ENCODE results near the gene CKS1B. TPM values are rescaled to one million over a fixed set of nuclear protein-coding genes. Genes with fewer than 3 reads are reported as not detected.

CKS1B gene
- total RNA-seq, 4 donors from 2014 or later = 3.6 to 15.7 (median 7.9) TPM

DNA sequence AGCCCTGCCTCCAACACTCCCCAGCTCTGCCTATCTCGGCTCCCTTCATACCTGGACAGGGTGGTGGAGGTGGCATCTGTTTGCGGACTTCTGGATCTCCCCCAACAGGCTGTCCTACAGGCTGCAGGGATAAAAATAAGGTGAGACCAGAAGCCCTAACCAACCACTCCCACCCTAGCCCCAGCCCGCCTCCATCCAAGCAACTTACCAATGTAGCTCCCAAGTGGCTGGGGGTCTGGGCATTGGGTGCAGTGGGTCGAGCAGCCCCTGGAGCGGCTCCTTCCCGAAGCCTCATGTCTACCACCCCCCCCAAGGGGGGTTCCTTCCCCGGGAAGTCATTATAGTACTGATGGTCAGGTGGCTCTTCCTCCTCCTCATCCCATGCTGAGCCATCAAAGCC, 8.4 kb upstream of the CKS1B start:
- peaks cover 4 to 56% of the 10 kb centered on the region in 2 donors for H3K36me3 ChIP-seq
- H3K27ac ChIP-seq = peak overlapping the region in 1 of 4 donors; percentile 95
- no peak for ATAC-seq
- in situ Hi-C loops (cut with MboI; ENCODE audit: low sequenced_read_pairs in 4 of 4) = loop anchor here in 3 of 4 donors (10.0 to 25.0 kb wide), 2 partner anchors 49 to 96 kb away; partner anchors contain the start of genes ADAM15 (in 1 of the 3) and EFNA4 (in 1 of the 3)
- H3K4me1 ChIP-seq = peaks cover 25 to 29% of the 10 kb centered on the region in 2 donors
- DNase-seq = no peak
- TF ChIP-seq POLR2A (IDR thresholded peaks at IDR 0.05) = no peak
- TF ChIP-seq, protein P1, sequence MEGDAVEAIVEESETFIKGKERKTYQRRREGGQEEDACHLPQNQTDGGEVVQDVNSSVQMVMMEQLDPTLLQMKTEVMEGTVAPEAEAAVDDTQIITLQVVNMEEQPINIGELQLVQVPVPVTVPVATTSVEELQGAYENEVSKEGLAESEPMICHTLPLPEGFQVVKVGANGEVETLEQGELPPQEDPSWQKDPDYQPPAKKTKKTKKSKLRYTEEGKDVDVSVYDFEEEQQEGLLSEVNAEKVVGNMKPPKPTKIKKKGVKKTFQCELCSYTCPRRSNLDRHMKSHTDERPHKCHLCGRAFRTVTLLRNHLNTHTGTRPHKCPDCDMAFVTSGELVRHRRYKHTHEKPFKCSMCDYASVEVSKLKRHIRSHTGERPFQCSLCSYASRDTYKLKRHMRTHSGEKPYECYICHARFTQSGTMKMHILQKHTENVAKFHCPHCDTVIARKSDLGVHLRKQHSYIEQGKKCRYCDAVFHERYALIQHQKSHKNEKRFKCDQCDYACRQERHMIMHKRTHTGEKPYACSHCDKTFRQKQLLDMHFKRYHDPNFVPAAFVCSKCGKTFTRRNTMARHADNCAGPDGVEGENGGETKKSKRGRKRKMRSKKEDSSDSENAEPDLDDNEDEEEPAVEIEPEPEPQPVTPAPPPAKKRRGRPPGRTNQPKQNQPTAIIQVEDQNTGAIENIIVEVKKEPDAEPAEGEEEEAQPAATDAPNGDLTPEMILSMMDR (IDR thresholded peaks at IDR 0.05 in 4 of 5, conservative IDR thresholded peaks at IDR 0.05 in 1 of 5) = no peak
- H3K4me3 ChIP-seq = no peak overlapping the region
- no peaks in the 10 kb centered on the region for H3K9me3 ChIP-seq
- intact Hi-C loops (cut with DNase I; ENCODE audit: low total_unique reads) = no loop called here
- H3K27me3 ChIP-seq = no peaks in the 10 kb centered on the region

DNA sequence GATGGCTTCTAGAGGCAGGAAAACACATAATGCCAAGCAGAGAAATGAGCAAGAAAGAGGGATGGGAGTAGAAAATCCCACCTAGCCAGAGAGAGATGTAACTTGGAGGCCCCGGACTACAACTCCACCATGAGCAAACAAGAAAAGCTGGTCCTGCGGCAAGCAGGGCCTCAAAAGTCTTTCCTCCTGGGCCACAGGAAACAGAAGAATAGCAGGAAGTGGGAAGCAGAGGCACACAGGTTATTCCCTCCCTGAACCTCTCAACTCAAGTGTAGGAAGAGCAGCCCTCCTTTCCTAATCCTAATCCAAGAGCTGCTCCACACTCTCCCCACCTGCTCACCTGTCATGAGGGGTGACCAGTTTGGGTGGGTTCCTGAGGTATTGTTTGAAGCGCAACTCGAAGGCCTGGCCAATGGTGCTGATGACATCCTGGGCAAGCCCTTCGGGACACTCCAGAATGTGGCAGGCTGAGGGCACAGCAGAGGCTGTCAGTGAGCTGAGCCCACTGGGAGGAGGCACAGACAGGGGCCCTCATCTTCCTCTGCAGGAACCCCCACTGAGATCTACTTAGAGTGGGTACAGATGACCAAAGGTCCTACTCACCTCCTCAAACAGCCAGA, 7.0 kb upstream of the CKS1B start:
- Histone ChIP-seq H3K27me3 (no peaks in the 10 kb centered on the region), H3K9me3 (no peaks in the 10 kb centered on the region), H3K27ac (peak overlapping the region in 3 of 4 donors; percentile 95 to 96 (median 95)), H3K4me3 (no peak overlapping the region), H3K4me1 (peaks cover 36 to 39% of the 10 kb centered on the region in 2 donors), H3K36me3 (peaks cover 4 to 56% of the 10 kb centered on the region in 2 donors)
- intact Hi-C loops (cut with DNase I; ENCODE audit: low total_unique reads) = no loop called here
- no peak for DNase-seq
- no peak for ATAC-seq
- TF ChIP-seq, protein P1 (IDR thresholded peaks at IDR 0.05 in 4 of 5, conservative IDR thresholded peaks at IDR 0.05 in 1 of 5) = no peak
- TF ChIP-seq POLR2A (IDR thresholded peaks at IDR 0.05) = no peak
- in situ Hi-C loops (cut with MboI; ENCODE audit: low sequenced_read_pairs in 4 of 4) = loop anchor here in 3 of 4 donors (10.0 to 25.0 kb wide), 2 partner anchors 47 to 95 kb away; partner anchors contain the start of genes ADAM15 (in 1 of the 3) and EFNA4 (in 1 of the 3)

DNA sequence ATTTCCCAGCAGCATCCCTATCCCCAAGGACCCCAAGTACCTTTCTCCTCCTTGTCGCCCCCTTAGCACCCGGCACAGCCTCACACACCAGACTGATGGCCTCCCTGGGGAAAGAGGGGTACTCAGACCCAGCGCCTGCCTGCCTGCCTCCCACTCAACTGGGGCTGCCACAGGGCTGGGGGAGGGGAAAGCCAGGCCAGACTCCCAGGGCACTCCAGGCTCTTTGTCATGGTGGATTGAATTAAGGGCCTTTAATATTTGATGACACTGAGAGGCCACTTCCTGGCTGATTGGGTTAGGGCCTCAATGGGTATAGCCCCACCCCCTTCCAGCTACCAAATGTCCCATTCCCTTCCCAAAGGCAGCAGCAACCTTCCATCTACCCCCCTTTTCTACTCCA, 5.8 kb upstream of the CKS1B start:
- TF ChIP-seq, protein P1 (IDR thresholded peaks at IDR 0.05 in 4 of 5, conservative IDR thresholded peaks at IDR 0.05 in 1 of 5) = no peak
- no peak for TF ChIP-seq POLR2A (IDR thresholded peaks at IDR 0.05)
- Histone ChIP-seq H3K4me3 (no peak overlapping the region), H3K9me3 (no peaks in the 10 kb centered on the region), H3K4me1 (peaks cover 38 to 39% of the 10 kb centered on the region in 2 donors), H3K27me3 (no peaks in the 10 kb centered on the region), H3K36me3 (peaks cover under 1 to 46% of the 10 kb centered on the region in 2 donors), H3K27ac (peak overlapping the region; percentile 93 to 96 (median 95))
- intact Hi-C loops (cut with DNase I; ENCODE audit: low total_unique reads) = no loop called here
- in situ Hi-C loops (cut with MboI; ENCODE audit: low sequenced_read_pairs in 4 of 4) = loop anchor here in 3 of 4 donors (10.0 to 25.0 kb wide), 2 partner anchors 46 to 94 kb away; partner anchors contain the start of genes ADAM15 (in 1 of the 3) and EFNA4 (in 1 of the 3)
- no peak for DNase-seq
- ATAC-seq = no peak

DNA sequence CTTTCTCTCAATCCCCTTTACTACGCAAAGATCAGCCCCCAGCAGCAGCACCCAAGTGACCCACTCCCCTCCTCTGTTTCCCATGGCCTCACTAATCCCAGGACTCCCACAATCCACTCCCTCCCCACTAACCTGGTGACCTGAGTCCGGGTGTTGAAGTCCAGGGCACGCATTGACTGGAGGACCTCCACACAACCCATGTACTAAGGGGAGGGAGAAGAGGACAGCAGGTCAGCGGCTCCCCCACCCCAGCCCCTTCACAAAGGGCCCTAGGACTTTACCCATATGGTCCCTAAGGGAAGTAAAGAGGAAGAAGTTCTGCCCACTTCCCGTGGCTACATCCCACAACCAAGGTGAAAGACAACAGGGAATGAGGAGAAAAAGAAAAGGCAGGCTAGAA, 5.2 kb upstream of the CKS1B start:
- intact Hi-C loops (cut with DNase I; ENCODE audit: low total_unique reads) = no loop called here
- DNase-seq (no peak), ATAC-seq (no peak)
- Histone ChIP-seq H3K36me3 (peaks cover 0 to 43% of the 10 kb centered on the region in 2 donors), H3K4me3 (peak overlapping the region in 2 of 4 donors; percentile 45 to 54), H3K27me3 (no peaks in the 10 kb centered on the region), H3K27ac (peak overlapping the region; percentile 93 to 96 (median 95)), H3K9me3 (no peaks in the 10 kb centered on the region), H3K4me1 (peaks cover 38 to 39% of the 10 kb centered on the region in 2 donors)
- in situ Hi-C loops (cut with MboI; ENCODE audit: low sequenced_read_pairs in 4 of 4) = loop anchor here in 3 of 4 donors (10.0 to 25.0 kb wide), 2 partner anchors 46 to 93 kb away; partner anchors contain the start of genes ADAM15 (in 1 of the 3) and EFNA4 (in 1 of the 3)
- TF ChIP-seq, protein P1 (IDR thresholded peaks at IDR 0.05 in 4 of 5, conservative IDR thresholded peaks at IDR 0.05 in 1 of 5) = no peak
- TF ChIP-seq POLR2A (IDR thresholded peaks at IDR 0.05) = no peak

Data from gastrocnemius medialis (tissue), 4 donors.